ENCODE results near the gene HARS2. TPM values are rescaled to one million over a fixed set of nuclear protein-coding genes. Genes with fewer than 3 reads are reported as not detected.
A peak's percentile ranks its signal among the peaks of the same experiment; 100 is the strongest.
"Not testable (repeated sequence)": the region's sequence is repeated elsewhere in the genome, so short reads cannot be mapped to it uniquely, and the experiment has no call there.

HARS2 gene, protein sequence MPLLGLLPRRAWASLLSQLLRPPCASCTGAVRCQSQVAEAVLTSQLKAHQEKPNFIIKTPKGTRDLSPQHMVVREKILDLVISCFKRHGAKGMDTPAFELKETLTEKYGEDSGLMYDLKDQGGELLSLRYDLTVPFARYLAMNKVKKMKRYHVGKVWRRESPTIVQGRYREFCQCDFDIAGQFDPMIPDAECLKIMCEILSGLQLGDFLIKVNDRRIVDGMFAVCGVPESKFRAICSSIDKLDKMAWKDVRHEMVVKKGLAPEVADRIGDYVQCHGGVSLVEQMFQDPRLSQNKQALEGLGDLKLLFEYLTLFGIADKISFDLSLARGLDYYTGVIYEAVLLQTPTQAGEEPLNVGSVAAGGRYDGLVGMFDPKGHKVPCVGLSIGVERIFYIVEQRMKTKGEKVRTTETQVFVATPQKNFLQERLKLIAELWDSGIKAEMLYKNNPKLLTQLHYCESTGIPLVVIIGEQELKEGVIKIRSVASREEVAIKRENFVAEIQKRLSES
- total RNA-seq (28.1 TPM), polyA plus RNA-seq (24.9 TPM)

GRCh38 chr5:140690941-140691924, at the start of gene HARS2, which contains the start of gene HARS1:
TSS of gene HARS2 (plus strand) at chr5:140691455. CDS start at chr5:140691649, 194 bp downstream.
TSS of gene HARS1 (minus strand) at chr5:140691370. CDS start at chr5:140691304, 66 bp downstream.
- Histone ChIP-seq H3K4me1 (ENCODE audit: insufficient read depth) (no peaks in the 10 kb centered on the region), H3K4me3 (ENCODE audit: low read depth, low read length) (peak within 1 kb of the TSS; percentile 66), H3K36me3 (ENCODE audit: insufficient read depth) (peaks cover 1% of the 10 kb centered on the region), H3K27ac (ENCODE audit: low read depth) (peak within 1 kb of the TSS; percentile 38)
- WGBS = under 1% methylated on average over 61 of the region's 61 CpGs
- peak; percentile 80 for DNase-seq (ENCODE audit: extremely low spot score)

DNA sequence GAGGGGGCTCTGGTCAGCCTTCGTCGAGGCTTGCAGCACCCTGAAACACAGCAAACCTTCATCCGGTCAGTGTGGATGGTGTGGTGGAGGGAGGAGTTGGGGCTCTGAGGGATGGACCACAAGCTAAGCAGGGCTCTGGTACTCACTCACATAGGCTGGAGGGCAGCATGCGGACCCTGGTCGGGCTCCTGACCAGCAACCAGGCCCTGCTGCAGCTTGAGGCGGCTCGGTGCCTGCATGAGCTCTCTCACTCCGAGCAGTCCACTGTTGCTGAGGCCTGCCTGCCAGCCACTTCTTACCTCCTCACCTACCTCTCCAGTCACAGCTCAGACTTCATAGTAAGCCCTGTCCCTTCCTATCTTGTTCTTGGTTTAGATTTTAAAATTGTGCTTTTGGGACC, 49.5 kb upstream of the HARS2 start:
- no peak overlapping the region for H3K4me3 ChIP-seq (ENCODE audit: low read depth, low read length)
- no peak overlapping the region for H3K27ac ChIP-seq (ENCODE audit: low read depth)
- WGBS = 94% methylated on average over 8 of the region's 8 CpGs
- no peak for DNase-seq (ENCODE audit: extremely low spot score)
- H3K36me3 ChIP-seq (ENCODE audit: insufficient read depth) = no peaks in the 10 kb centered on the region
- no peaks in the 10 kb centered on the region for H3K4me1 ChIP-seq (ENCODE audit: insufficient read depth)

GRCh38 chr5:140642718-140643117, 48.5 kb upstream of the HARS2 start:
- H3K27ac ChIP-seq (ENCODE audit: low read depth) = no peak overlapping the region
- DNase-seq (ENCODE audit: extremely low spot score) = no peak
- H3K36me3 ChIP-seq (ENCODE audit: insufficient read depth) = no peaks in the 10 kb centered on the region
- 62% methylated on average over 3 of the region's 3 CpGs for WGBS
- H3K4me3 ChIP-seq (ENCODE audit: low read depth, low read length) = no peak overlapping the region
- H3K4me1 ChIP-seq (ENCODE audit: insufficient read depth) = no peaks in the 10 kb centered on the region

GRCh38 chr5:140647042-140647419, 44.2 kb upstream of the HARS2 start:
- Histone ChIP-seq H3K4me3 (ENCODE audit: low read depth, low read length) (peak overlapping the region; percentile 81), H3K27ac (ENCODE audit: low read depth) (peak overlapping the region; percentile 49), H3K36me3 (ENCODE audit: insufficient read depth) (peaks cover 3% of the 10 kb centered on the region), H3K4me1 (ENCODE audit: insufficient read depth) (no peaks in the 10 kb centered on the region)
- no peak for DNase-seq (ENCODE audit: extremely low spot score)
- WGBS = under 1% methylated on average over 27 of the region's 27 CpGs

- H3K4me3 ChIP-seq (ENCODE audit: low read depth, low read length) = no peak overlapping the region
- H3K27ac ChIP-seq (ENCODE audit: low read depth) = no peak overlapping the region
- WGBS = 97% methylated on average over 17 of the region's 17 CpGs
- no peaks in the 10 kb centered on the region for H3K4me1 ChIP-seq (ENCODE audit: insufficient read depth)
- peaks cover 22% of the 10 kb centered on the region for H3K36me3 ChIP-seq (ENCODE audit: insufficient read depth)
- DNase-seq (ENCODE audit: extremely low spot score) = no peak
Measured at GRCh38 chr5:140658870-140659269, 32.4 kb upstream of the HARS2 start.

DNA sequence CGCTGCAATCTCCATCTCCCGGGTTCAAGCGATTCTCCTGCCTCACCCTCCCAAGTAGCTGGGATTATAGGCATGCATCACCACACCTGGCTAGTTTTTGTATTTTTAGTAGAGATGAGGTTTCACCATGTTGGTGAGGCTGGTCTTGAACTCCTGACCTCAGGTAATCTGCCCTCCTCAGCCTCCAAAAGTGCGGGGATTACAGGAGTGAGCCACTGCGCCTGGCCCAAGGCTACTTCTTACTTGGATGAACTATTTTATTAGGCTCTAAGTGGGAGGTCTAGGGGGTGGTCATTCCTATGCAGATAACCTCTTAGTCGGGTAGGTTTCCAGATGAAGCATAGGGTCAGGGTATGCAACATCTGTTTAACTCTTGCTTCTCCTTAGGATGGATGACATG, 30.9 kb upstream of the HARS2 start:
- peaks cover 16% of the 10 kb centered on the region for H3K36me3 ChIP-seq (ENCODE audit: insufficient read depth)
- not testable (repeated sequence) for H3K4me1 ChIP-seq (ENCODE audit: insufficient read depth); DNase-seq (ENCODE audit: extremely low spot score); H3K27ac ChIP-seq (ENCODE audit: low read depth); H3K4me3 ChIP-seq (ENCODE audit: low read depth, low read length)
- 81% methylated on average over 6 of the region's 6 CpGs for WGBS

DNA sequence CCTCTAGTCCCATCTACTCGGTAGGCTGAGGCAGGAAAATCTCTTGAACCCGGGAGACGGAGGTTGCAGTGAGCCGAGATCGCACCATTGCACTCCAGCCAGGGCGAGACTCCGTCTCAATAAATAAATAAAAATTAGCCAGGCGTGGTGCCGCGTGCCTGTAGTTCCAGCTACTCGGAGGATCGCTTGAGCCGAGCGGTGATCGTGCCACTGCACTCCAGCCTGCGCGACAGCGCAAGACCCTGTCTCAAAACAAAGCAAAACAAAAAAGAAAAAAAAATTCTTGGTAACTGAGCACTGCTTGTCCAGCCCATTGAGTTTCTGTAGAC, 27.3 kb upstream of the HARS2 start:
- no peaks in the 10 kb centered on the region for H3K4me1 ChIP-seq (ENCODE audit: insufficient read depth)
- H3K4me3 ChIP-seq (ENCODE audit: low read depth, low read length) = peak overlapping the region; percentile 58
- no peak overlapping the region for H3K27ac ChIP-seq (ENCODE audit: low read depth)
- peaks cover 9% of the 10 kb centered on the region for H3K36me3 ChIP-seq (ENCODE audit: insufficient read depth)
- 7% methylated on average over 18 of the region's 18 CpGs for WGBS
- no peak for DNase-seq (ENCODE audit: extremely low spot score)

DNA sequence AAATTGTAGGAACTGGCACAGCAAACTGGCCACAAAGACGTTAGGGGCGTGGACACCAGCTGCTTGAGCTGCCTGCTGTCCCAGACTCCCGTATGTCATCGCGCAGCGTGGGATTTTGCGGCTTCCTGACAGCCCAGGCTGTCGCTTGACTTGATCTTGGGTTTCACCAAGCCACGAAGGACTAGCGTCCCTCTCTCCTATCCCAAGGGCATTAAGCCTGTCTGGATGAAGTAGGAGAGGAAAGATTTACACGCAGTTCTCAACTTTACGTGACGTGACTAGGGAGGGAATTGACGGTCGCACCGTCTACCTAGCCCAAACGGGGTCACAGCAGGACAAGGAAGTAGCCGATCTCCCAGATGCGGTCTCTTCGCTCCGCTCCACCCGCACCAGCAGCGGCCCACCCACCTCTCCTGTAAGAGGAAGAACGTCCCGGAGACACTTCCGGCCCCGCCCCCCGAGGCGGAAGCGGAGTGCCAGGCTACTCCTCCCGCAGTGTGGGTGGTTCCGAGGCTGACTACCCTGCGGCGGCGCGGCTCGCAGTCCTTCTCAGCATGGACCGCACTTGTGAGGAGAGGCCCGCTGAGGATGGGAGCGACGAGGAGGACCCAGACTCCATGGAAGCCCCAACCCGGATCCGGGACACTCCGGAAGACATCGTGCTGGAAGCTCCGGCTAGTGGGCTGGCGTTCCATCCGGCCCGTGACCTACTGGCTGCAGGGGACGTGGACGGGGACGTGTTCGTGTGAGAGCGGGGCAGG, 26.7 kb upstream of the HARS2 start, which contains the start of gene WDR55:
Gene WDR55, plus strand, starts transcription at position 546 of the 761 bp plus-strand sequence. Its CDS starts 9 bp downstream, at position 555.
- peak within 1 kb of the TSS; percentile 46 for H3K27ac ChIP-seq (ENCODE audit: low read depth)
- peak; percentile 85 for DNase-seq (ENCODE audit: extremely low spot score)
- H3K36me3 ChIP-seq (ENCODE audit: insufficient read depth) = peaks cover 6% of the 10 kb centered on the region
- peak within 1 kb of the TSS; percentile 58 for H3K4me3 ChIP-seq (ENCODE audit: low read depth, low read length)
- WGBS = under 1% methylated on average over 54 of the region's 54 CpGs
- no peaks in the 10 kb centered on the region for H3K4me1 ChIP-seq (ENCODE audit: insufficient read depth)

DNA sequence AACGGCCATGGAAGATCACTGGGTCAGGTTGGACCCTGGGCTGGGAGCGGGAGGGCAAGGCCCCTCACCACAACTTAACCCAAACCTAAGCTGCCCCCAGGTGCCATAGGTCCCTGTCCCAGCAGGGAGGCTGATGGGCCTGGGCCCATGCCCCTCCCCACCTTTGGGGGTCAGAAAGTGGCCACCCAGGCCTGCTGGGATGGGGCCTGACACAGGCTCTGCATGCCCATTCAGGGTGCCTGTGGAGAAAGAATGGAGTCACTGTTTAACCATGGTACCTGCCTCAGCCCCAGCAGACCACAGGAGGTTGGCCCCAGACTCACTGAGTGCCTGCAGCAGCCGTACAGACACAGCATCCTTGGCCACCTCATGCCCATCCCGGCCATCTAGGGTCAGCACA, 20.2 kb upstream of the HARS2 start:
- H3K4me3 ChIP-seq (ENCODE audit: low read depth, low read length); H3K27ac ChIP-seq (ENCODE audit: low read depth); DNase-seq (ENCODE audit: extremely low spot score); H3K36me3 ChIP-seq (ENCODE audit: insufficient read depth); H3K4me1 ChIP-seq (ENCODE audit: insufficient read depth): not testable (repeated sequence)
- 97% methylated on average over 4 of the region's 4 CpGs for WGBS

DNA sequence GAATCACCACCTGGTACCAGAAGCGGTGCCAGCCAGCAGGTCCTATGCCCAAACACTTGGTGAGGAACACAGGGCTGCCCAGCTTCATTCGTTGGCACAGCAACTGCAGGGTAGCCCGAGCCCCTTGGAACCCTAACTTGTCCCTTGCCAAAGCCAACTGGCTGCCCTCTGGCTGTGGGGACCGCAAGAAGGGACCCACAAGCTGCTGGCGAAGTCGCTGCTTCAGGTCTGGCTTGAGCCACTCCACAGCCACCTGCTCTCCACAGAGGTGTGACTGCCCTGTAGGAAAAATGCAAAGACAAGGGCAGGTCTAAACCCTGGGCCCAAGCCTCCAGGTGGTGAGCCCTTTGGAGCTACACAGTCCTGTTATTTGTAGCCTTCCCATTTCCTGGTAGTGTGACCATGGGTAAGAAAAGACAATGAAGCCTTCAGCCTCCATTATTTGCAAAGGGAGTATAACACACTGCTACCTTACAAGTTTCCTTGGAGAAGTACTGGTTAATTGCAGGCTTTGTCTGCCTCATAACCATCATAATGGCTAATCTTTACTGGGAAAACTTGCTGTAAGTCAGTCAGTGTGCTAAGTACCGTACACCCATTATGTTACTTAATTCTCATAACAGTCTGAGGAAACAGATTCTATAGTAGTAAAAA, 19.7 kb upstream of the HARS2 start:
- H3K36me3 ChIP-seq (ENCODE audit: insufficient read depth) = no peaks in the 10 kb centered on the region

DNA sequence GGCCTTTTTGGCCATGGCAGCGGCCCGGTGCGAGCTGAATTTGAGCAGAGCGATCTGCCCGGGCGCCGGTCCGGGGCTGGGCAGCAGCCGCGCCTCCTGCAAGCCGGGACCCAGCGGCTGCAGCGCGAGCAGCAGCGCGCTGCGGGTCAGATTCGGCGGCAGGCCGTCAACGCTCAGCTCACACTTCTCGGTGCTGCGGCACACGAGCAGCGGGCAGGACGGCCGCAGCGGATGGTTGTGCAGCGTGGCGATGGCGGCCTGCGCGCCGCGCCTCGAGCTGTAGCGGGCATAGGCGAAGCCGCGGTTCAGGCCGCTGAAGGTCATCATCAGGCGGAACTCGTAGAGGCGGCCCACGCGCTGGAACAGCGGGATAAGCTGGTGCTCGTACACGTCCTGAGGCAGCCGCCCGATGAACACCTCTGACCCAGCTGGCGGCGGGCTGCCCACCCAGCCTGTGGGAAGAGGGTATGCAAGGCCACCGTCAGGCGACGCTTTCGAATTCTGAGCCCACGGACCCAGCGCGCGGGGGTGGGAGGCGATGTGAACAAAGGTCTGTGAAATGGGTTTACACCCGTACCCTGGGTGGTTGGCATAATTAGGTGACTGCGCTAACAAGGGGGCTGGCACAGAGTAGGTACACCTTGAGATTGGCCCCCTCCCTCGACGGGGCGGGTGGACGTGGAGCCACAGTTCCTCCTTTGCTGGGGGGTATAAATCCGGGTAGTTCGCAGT, 18.6 kb upstream of the HARS2 start:
- no peaks in the 10 kb centered on the region for H3K36me3 ChIP-seq (ENCODE audit: insufficient read depth)
- no peak for DNase-seq (ENCODE audit: extremely low spot score)
- H3K27ac ChIP-seq (ENCODE audit: low read depth) = no peak overlapping the region
- WGBS = 44% methylated on average over 70 of the region's 70 CpGs
- no peak overlapping the region for H3K4me3 ChIP-seq (ENCODE audit: low read depth, low read length)
- H3K4me1 ChIP-seq (ENCODE audit: insufficient read depth) = no peaks in the 10 kb centered on the region

More for the DNA sequence above, 19.7 kb upstream of the HARS2 start:
- H3K4me1 ChIP-seq (ENCODE audit: insufficient read depth) = no peaks in the 10 kb centered on the region
- 93% methylated on average over 6 of the region's 7 CpGs for WGBS
- no peak overlapping the region for H3K27ac ChIP-seq (ENCODE audit: low read depth)
- DNase-seq (ENCODE audit: extremely low spot score) = no peak
- H3K4me3 ChIP-seq (ENCODE audit: low read depth, low read length) = no peak overlapping the region
